ENCODE results near the gene ZNF471.

- TF ChIP-seq CTCF (IDR thresholded peaks at IDR 0.05; ENCODE audit: low read depth, low read length, poor library complexity, severe bottlenecking) = no peak
- TF ChIP-seq EZH2phosphoT487 (IDR thresholded peaks at IDR 0.05; ENCODE audit: borderline replicate concordance, low read length) = no peak
Measured at GRCh38 chr19:56543776-56544175, 36.1 kb downstream of the ZNF471 start.

All from DOHH2 (cell line).